Smooth muscle cell of the umbilical artery (primary cell): ENCODE measurements around the gene OR52E5. TPM values are rescaled to one million over a fixed set of nuclear protein-coding genes. Genes with fewer than 3 reads are reported as not detected.

Experiments
- total RNA-seq: library from RNA; depleted of rRNA; stranded (reverse); fragments of >200 nt; gene quantifications from 2 replicates; pipeline ENCODE4 v1.2.3, GENCODE V29; 2014

The OR52E5 gene
- not detected in 2 replicates for total RNA-seq

DNA sequence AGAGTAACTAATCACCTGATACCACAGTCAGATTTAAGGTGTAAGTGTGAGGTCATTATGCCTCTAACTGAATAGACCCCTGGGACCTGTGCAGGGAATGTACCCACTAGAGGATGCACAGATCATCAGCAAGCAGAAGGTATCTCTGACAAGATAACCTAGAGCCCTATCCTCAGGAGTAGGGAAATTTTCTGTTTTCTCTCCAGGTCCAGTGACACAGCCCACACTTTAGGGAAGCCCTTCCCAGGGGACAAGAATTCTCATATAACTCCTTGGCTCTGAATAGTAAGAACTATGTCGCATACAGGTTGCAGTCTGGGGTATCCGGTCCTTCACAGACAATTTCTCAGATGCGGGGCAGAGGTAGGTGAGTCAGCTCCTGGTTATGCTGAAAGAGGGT lies at the start of gene OR52E5:
TSS of gene OR52E5 (plus strand) at position 301 of the 400 bp plus-strand sequence. CDS start 7,569 bp downstream, outside the sequence.

DNA sequence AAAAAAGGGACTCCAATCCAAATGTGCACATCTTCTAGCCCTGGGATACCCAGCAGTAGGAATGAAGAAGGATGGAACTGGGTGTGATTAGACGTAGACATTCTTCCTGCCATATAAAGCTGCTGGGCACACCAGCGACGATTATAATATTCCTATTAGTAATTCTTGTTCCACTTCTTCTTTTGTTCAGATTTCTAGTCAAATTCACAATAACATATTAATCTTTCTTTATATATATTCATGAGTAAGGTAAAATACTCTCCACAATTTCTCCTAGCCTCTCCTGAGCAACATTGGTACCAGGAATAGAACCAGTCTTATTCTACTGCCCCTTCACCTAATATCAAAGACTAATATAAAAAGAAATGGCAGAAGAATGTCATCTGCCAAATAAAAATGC lies 35.4 kb upstream of the OR52E5 start, which contains the start of gene OR52E8:
TSS of gene OR52E8 (minus strand) at position 101 of the 400 bp plus-strand sequence. CDS start at position 101, 0 bp downstream.

DNA sequence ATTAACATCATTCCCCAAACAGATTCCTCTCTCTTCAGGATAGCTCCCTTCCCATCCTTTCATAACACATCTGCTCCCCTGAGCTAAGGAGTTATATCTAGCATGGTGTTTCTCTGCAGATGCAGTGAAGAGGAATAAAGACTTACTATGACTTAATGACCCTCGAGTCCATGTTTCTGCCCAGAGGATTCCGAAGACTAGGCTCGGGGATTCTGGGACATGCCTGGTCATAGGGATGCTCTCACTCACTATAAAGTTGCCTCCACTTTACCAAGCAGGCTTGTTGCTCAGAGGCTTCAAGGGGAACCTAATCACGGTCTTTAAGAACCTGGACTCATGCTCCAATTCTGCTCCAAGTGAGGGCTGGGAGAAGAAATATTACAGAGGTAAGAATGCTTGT lies 12.7 kb upstream of the OR52E5 start, which contains the start of gene OR52E4:
TSS of gene OR52E4 (plus strand) at position 301 of the 400 bp plus-strand sequence. CDS start 3,664 bp downstream, outside the sequence.

DNA sequence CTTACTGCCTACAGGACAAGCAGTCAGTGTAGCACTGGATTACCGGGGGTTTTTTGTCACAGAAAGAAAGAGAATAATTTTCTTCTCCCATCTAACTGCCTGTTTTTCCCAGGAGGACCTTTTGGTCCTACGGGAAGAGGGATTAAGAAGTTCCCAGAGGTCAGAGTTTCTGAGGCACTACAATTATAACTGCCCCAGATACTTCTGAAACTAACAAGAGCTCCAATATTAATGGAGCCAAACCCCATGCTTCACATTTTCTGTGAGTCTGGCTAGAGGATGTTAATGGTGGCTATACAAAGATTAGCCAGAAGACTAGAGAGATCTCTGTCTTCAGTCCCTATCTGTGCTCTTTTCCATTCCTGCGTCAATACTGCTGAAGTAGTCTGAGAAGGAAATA lies 48.9 kb downstream of the OR52E5 start, which contains the start of gene OR56A3:
TSS of gene OR56A3 (plus strand) at position 301 of the 400 bp plus-strand sequence. CDS start 5,096 bp downstream, outside the sequence.

Other genes starting within 250 kb of the OR52E5 start
- gene TRIM5, start 208.1 kb upstream of the OR52E5 start, total RNA-seq, result 39.2 and 54.7 TPM in 2 replicates
- 134 and 153 TPM in 2 replicates for gene TRIM22, start 203.4 kb upstream of the OR52E5 start, total RNA-seq
- not detected in 2 replicates for gene OR56B1, start 156.8 kb upstream of the OR52E5 start, total RNA-seq
- not detected in 2 replicates for gene OR52N4, start 139.0 kb upstream of the OR52E5 start, total RNA-seq
- not detected in 2 replicates for gene OR52N5, start 109.9 kb upstream of the OR52E5 start, total RNA-seq
- gene OR52N1, start 101.9 kb upstream of the OR52E5 start, total RNA-seq, result 0.09 TPM in 1 of 2 replicates, not detected in the other
- not detected in 2 replicates for gene OR52N2, start 84.3 kb upstream of the OR52E5 start, total RNA-seq
- not detected in 2 replicates for gene OR52E6, start 51.3 kb upstream of the OR52E5 start, total RNA-seq
- gene OR52E8, start 35.5 kb upstream of the OR52E5 start, total RNA-seq, result not detected in 2 replicates
- gene OR52E4, start 12.6 kb upstream of the OR52E5 start, total RNA-seq, result not detected in 2 replicates
- gene OR56A3, start 49.0 kb downstream of the OR52E5 start, total RNA-seq, result not detected in 2 replicates
- not detected in 2 replicates for gene OR56A5, start 75.3 kb downstream of the OR52E5 start, total RNA-seq
- gene OR52L1, start 93.8 kb downstream of the OR52E5 start, total RNA-seq, result not detected in 2 replicates
- gene OR56A4, start 113.7 kb downstream of the OR52E5 start, total RNA-seq, result not detected in 2 replicates
- gene OR56A1, start 137.6 kb downstream of the OR52E5 start, total RNA-seq, result under 0.01 TPM in 1 of 2 replicates, not detected in the other
- gene OR56B4, start 214.5 kb downstream of the OR52E5 start, total RNA-seq, result not detected in 2 replicates